Brain microvascular endothelial cell (primary cell): ENCODE results near the gene LCA5.
A peak's percentile ranks its signal among the peaks of the same experiment; 100 is the strongest.

Experiments used
- DNase-seq: peaks from one replicate; pipeline ENCODE4 v3.0.0-alpha.2; 2020
- H3K27ac ChIP-seq: fragments of 250-450 bp; sonication (Bioruptor Pico); 2 replicates; pipeline ENCODE4 v1.5.1; 2020; ENCODE audit warnings: mild to moderate bottlenecking, moderate library complexity
- H3K27me3 ChIP-seq: fragments of 250-450 bp; sonication (Bioruptor Pico); replicated peaks from 2 replicates; pipeline ENCODE4 v1.5.1; 2020; ENCODE audit warnings: mild to moderate bottlenecking
- H3K36me3 ChIP-seq: fragments of 250-450 bp; sonication (Bioruptor Pico); replicated peaks from 2 replicates; pipeline ENCODE4 v1.5.1; 2020; ENCODE audit warnings: mild to moderate bottlenecking
- H3K4me3 ChIP-seq: 2 replicates; pipeline ENCODE4 v1.5.1; 2011; ENCODE audit warnings: low read depth, mild to moderate bottlenecking, control low read depth, low read length, moderate library complexity
- CTCF ChIP-seq: IDR thresholded peaks from 2 replicates; pipeline ENCODE4 v1.5.1; 2011; ENCODE audit warnings: low read depth, mild to moderate bottlenecking, moderate library complexity, low read length, control low read depth, inconsistent platforms; ENCODE audit errors: missing control alignments
- in situ Hi-C: cut with HindIII; loops from 2 replicates; pipeline ENCODE4 v1.10.0; 2017; ENCODE audit warnings: low sequenced_read_pairs, low pct_ligation_motif_present

LCA5 gene

GRCh38 chr6:79544939-79545450 lies 7.8 kb upstream of the LCA5 start:
- in situ Hi-C loops: no loop called here
- H3K4me3 ChIP-seq: no peak overlapping the region
- no peaks in the 10 kb centered on the region for H3K36me3 ChIP-seq
- H3K27ac ChIP-seq: peak overlapping the region; percentile 98
- H3K27me3 ChIP-seq: no peaks in the 10 kb centered on the region
- peak; percentile 100 for DNase-seq
- TF ChIP-seq CTCF: peak; percentile 80

- peak overlapping the region; percentile 98 for H3K27ac ChIP-seq
- peak; percentile 72 for DNase-seq
- TF ChIP-seq CTCF: no peak
These were observed 7.2 kb upstream of the LCA5 start for GRCh38 chr6:79544299-79544927.

GRCh38 chr6:79543886-79544285 lies 6.7 kb upstream of the LCA5 start:
- Histone ChIP-seq H3K27ac (peak overlapping the region; percentile 98), H3K4me3 (no peak overlapping the region), H3K36me3 (no peaks in the 10 kb centered on the region), H3K27me3 (no peaks in the 10 kb centered on the region)
- no peak for DNase-seq
- in situ Hi-C loops: no loop called here
- no peak for TF ChIP-seq CTCF

More at GRCh38 chr6:79544299-79544927, 7.2 kb upstream of the LCA5 start:
- no peaks in the 10 kb centered on the region for H3K36me3 ChIP-seq
- H3K27me3 ChIP-seq: no peaks in the 10 kb centered on the region
- in situ Hi-C loops: no loop called here
- H3K4me3 ChIP-seq: no peak overlapping the region

- Histone ChIP-seq H3K27me3 (no peaks in the 10 kb centered on the region), H3K4me3 (no peak overlapping the region), H3K27ac (peak overlapping the region; percentile 98), H3K36me3 (no peaks in the 10 kb centered on the region)
- no peak for TF ChIP-seq CTCF
- in situ Hi-C loops: no loop called here
- no peak for DNase-seq
These were observed 6.2 kb upstream of the LCA5 start for GRCh38 chr6:79543411-79543810.

- peak overlapping the region; percentile 88 for H3K4me3 ChIP-seq
- DNase-seq: no peak
- no peaks in the 10 kb centered on the region for H3K27me3 ChIP-seq
- H3K36me3 ChIP-seq: no peaks in the 10 kb centered on the region
- TF ChIP-seq CTCF: no peak
- peak overlapping the region; percentile 100 for H3K27ac ChIP-seq
- in situ Hi-C loops: no loop called here
These were observed 1.1 kb upstream of the LCA5 start for GRCh38 chr6:79538106-79538971.
